Stimulated activated naive B cell treated with anti-CD40 and anti-IgM and Interleukin-4, amounts not matched to agents 10 μg/mL and 1 μg/mL and 100 μg/mL, for 72 hours (primary cell): ENCODE results near the gene C16orf90.
A peak's percentile ranks its signal among the peaks of the same experiment; 100 is the strongest.
"Not testable (repeated sequence)": the region's sequence is repeated elsewhere in the genome, so short reads cannot be mapped to it uniquely, and the experiment has no call there.

Source experiments
- ATAC-seq, 2 donors: fragments of 150-1000 bp; cut with Tn5 transposase; replicated peaks; 2 replicates each; pipeline ENCODE4 v1.10.0; 2021; ENCODE audit warnings: moderate library complexity in 1 of 2
- DNase-seq: peaks from one replicate; pipeline ENCODE4 v3.0.0; 2021
- H3K27ac Mint-ChIP-seq: one replicate; pipeline ENCODE4 v1.8.0; 2022; ENCODE audit warnings: mild to moderate bottlenecking, mixed read lengths
- H3K27me3 Mint-ChIP-seq, 2 donors: one replicate each; pipeline ENCODE4 v1.8.0; 2022; ENCODE audit warnings: mixed read lengths in 2 of 2
- H3K36me3 Mint-ChIP-seq, 2 donors: one replicate each; pipeline ENCODE4 v1.8.0; 2022; ENCODE audit warnings: mixed read lengths in 2 of 2, mild to moderate bottlenecking in 1 of 2
- H3K4me1 Mint-ChIP-seq, 2 donors: one replicate each; pipeline ENCODE4 v1.8.0; 2022; ENCODE audit warnings: mixed read lengths in 2 of 2, mild to moderate bottlenecking in 1 of 2
- H3K4me3 Mint-ChIP-seq, 2 donors: one replicate each; pipeline ENCODE4 v1.8.0; 2022; ENCODE audit warnings: mild to moderate bottlenecking in 2 of 2, mixed read lengths in 2 of 2, moderate library complexity in 1 of 2
- H3K9me3 Mint-ChIP-seq, 2 donors: one replicate each; pipeline ENCODE4 v1.8.0; 2022; ENCODE audit warnings: mixed read lengths in 2 of 2, mild to moderate bottlenecking in 1 of 2

Gene C16orf90

GRCh38 chr16:3501412-3501761, 6.1 kb upstream of the C16orf90 start:
- ATAC-seq, H3K27me3 Mint-ChIP-seq, DNase-seq, H3K9me3 Mint-ChIP-seq: not testable (repeated sequence)
- Mint-ChIP-seq H3K36me3 (peaks cover 0 to 16% of the 10 kb centered on the region in 2 donors), H3K4me3 (peak overlapping the region; percentile 93 to 94), H3K27ac (peak overlapping the region; percentile 97), H3K4me1 (peaks cover 18 to 40% of the 10 kb centered on the region in 2 donors)

- DNase-seq (no peak), ATAC-seq (no peak)
- no peaks in the 10 kb centered on the region for H3K36me3 Mint-ChIP-seq
- no peaks in the 10 kb centered on the region for H3K9me3 Mint-ChIP-seq
- no peaks in the 10 kb centered on the region for H3K27me3 Mint-ChIP-seq
- H3K27ac Mint-ChIP-seq, result no peak overlapping the region
- H3K4me3 Mint-ChIP-seq, result no peak overlapping the region
- peaks cover 16 to 40% of the 10 kb centered on the region in 2 donors for H3K4me1 Mint-ChIP-seq
Measured at GRCh38 chr16:3498988-3499387, 3.7 kb upstream of the C16orf90 start.

- Mint-ChIP-seq H3K4me1 (peaks cover 16 to 32% of the 10 kb centered on the region in 2 donors), H3K4me3 (no peak overlapping the region), H3K9me3 (no peaks in the 10 kb centered on the region), H3K27me3 (no peaks in the 10 kb centered on the region), H3K27ac (no peak overlapping the region), H3K36me3 (no peaks in the 10 kb centered on the region)
- no peak for DNase-seq
- no peak for ATAC-seq
Measured at GRCh38 chr16:3497771-3498170, 2.5 kb upstream of the C16orf90 start.

GRCh38 chr16:3496386-3496785, 1.1 kb upstream of the C16orf90 start:
- no peak for DNase-seq
- H3K4me3 Mint-ChIP-seq, result no peak overlapping the region
- no peaks in the 10 kb centered on the region for H3K9me3 Mint-ChIP-seq
- H3K4me1 Mint-ChIP-seq, result peaks cover 8 to 18% of the 10 kb centered on the region in 2 donors
- no peak overlapping the region for H3K27ac Mint-ChIP-seq
- no peaks in the 10 kb centered on the region for H3K36me3 Mint-ChIP-seq
- H3K27me3 Mint-ChIP-seq, result no peaks in the 10 kb centered on the region
- no peak for ATAC-seq

GRCh38 chr16:3494386-3494973, 809 bp downstream of the C16orf90 start:
- H3K27me3 Mint-ChIP-seq, result no peaks in the 10 kb centered on the region
- H3K27ac Mint-ChIP-seq, result no peak overlapping the region
- no peaks in the 10 kb centered on the region for H3K36me3 Mint-ChIP-seq
- DNase-seq (no peak), ATAC-seq (no peak)
- H3K4me3 Mint-ChIP-seq, result no peak overlapping the region
- H3K9me3 Mint-ChIP-seq, result no peaks in the 10 kb centered on the region
- H3K4me1 Mint-ChIP-seq, result peaks cover under 1 to 3% of the 10 kb centered on the region in 2 donors

GRCh38 chr16:3492356-3492755, 2.9 kb downstream of the C16orf90 start:
- Mint-ChIP-seq H3K9me3 (no peaks in the 10 kb centered on the region), H3K27ac (no peak overlapping the region), H3K36me3 (peaks cover 3 to 7% of the 10 kb centered on the region in 2 donors), H3K4me1 (peaks cover 0 to 3% of the 10 kb centered on the region in 2 donors), H3K4me3 (no peak overlapping the region), H3K27me3 (no peaks in the 10 kb centered on the region)
- ATAC-seq (no peak), DNase-seq (no peak)

GRCh38 chr16:3490911-3491629, 4.2 kb downstream of the C16orf90 start:
- ATAC-seq (peak; percentile 28 to 49), DNase-seq (no peak)
- Mint-ChIP-seq H3K9me3 (no peaks in the 10 kb centered on the region), H3K27me3 (no peaks in the 10 kb centered on the region), H3K4me1 (peaks cover 0 to 3% of the 10 kb centered on the region in 2 donors), H3K4me3 (no peak overlapping the region), H3K27ac (no peak overlapping the region), H3K36me3 (peaks cover 11 to 14% of the 10 kb centered on the region in 2 donors)

GRCh38 chr16:3488801-3489200, 6.5 kb downstream of the C16orf90 start:
- Mint-ChIP-seq H3K9me3 (no peaks in the 10 kb centered on the region), H3K27ac (no peak overlapping the region), H3K36me3 (peaks cover 21 to 28% of the 10 kb centered on the region in 2 donors), H3K27me3 (no peaks in the 10 kb centered on the region), H3K4me1 (peaks cover 0 to 3% of the 10 kb centered on the region in 2 donors), H3K4me3 (no peak overlapping the region)
- DNase-seq (no peak), ATAC-seq (no peak)

- ATAC-seq (peak; percentile 5 to 24), DNase-seq (no peak)
- peaks cover 0 to 3% of the 10 kb centered on the region in 2 donors for H3K4me1 Mint-ChIP-seq
- H3K36me3 Mint-ChIP-seq, result peaks cover 31 to 38% of the 10 kb centered on the region in 2 donors
- no peaks in the 10 kb centered on the region for H3K27me3 Mint-ChIP-seq
- H3K27ac Mint-ChIP-seq, result no peak overlapping the region
- no peaks in the 10 kb centered on the region for H3K9me3 Mint-ChIP-seq
- no peak overlapping the region for H3K4me3 Mint-ChIP-seq
Measured at GRCh38 chr16:3487521-3488410, 7.5 kb downstream of the C16orf90 start.

- Mint-ChIP-seq H3K36me3 (peaks cover 42 to 47% of the 10 kb centered on the region in 2 donors), H3K4me3 (no peak overlapping the region), H3K27ac (no peak overlapping the region), H3K9me3 (no peaks in the 10 kb centered on the region), H3K27me3 (no peaks in the 10 kb centered on the region), H3K4me1 (peaks cover 0 to 4% of the 10 kb centered on the region in 2 donors)
- no peak for ATAC-seq
- DNase-seq, result no peak
Measured at GRCh38 chr16:3486506-3487215, 8.6 kb downstream of the C16orf90 start.

- Mint-ChIP-seq H3K36me3 (peaks cover 49 to 54% of the 10 kb centered on the region in 2 donors), H3K4me3 (no peak overlapping the region), H3K27ac (no peak overlapping the region), H3K27me3 (no peaks in the 10 kb centered on the region), H3K9me3 (no peaks in the 10 kb centered on the region), H3K4me1 (peaks cover 0 to 1% of the 10 kb centered on the region in 2 donors)
- no peak for ATAC-seq
- no peak for DNase-seq
Measured at GRCh38 chr16:3485821-3486505, 9.3 kb downstream of the C16orf90 start.

- Mint-ChIP-seq H3K4me3 (no peak overlapping the region), H3K27ac (no peak overlapping the region), H3K4me1 (peaks cover 0 to 1% of the 10 kb centered on the region in 2 donors), H3K36me3 (peaks cover 50 to 56% of the 10 kb centered on the region in 2 donors), H3K9me3 (no peaks in the 10 kb centered on the region), H3K27me3 (no peaks in the 10 kb centered on the region)
- ATAC-seq (no peak), DNase-seq (no peak)
Measured at GRCh38 chr16:3485097-3485745, 10.1 kb downstream of the C16orf90 start.
